OCI-LY3 (cell line): ENCODE measurements around the gene C12orf43.
"Not testable (repeated sequence)": the region's sequence is repeated elsewhere in the genome, so short reads cannot be mapped to it uniquely, and the experiment has no call there.

Experiments used
- H2AFZ ChIP-seq: fragments of 200-600, 300-600 bp; shearing (Covaris generic); 2 replicates; pipeline ENCODE4 v1.6.0; 2014; ENCODE audit warnings: antibody characterized with exemption, low read depth, low read length
- H3K27ac ChIP-seq: fragments of 200-600, 300-600 bp; sonication (generic); 2 replicates; pipeline ENCODE4 v1.5.1; 2014; ENCODE audit warnings: mild to moderate bottlenecking, low read length, moderate library complexity, mixed read lengths
- H3K27me3 ChIP-seq: fragments of 200-600, 300-600 bp; sonication (generic); 2 replicates; pipeline ENCODE4 v1.6.1; 2014; ENCODE audit warnings: low read depth, low read length, mixed read lengths
- H3K36me3 ChIP-seq: fragments of 200-600, 300-600 bp; sonication (generic); replicated peaks from 2 replicates; pipeline ENCODE3; 2014; ENCODE audit warnings: low read depth, low read length, mixed read lengths
- H3K4me1 ChIP-seq: fragments of 300-600, 200-600 bp; sonication (generic); 2 replicates; pipeline ENCODE4 v1.6.1; 2014; ENCODE audit warnings: low read length, mixed read lengths
- H3K4me2 ChIP-seq: fragments of 200-600, 300-600 bp; sonication (generic); 2 replicates; pipeline ENCODE4 v1.6.1; 2014; ENCODE audit warnings: low read length, mixed read lengths
- H3K4me3 ChIP-seq: fragments of 300-600, 200-600 bp; sonication (generic); 2 replicates; pipeline ENCODE4 v1.5.1; 2014; ENCODE audit warnings: antibody characterized with exemption, mild to moderate bottlenecking, low read length, moderate library complexity
- H3K79me2 ChIP-seq: fragments of 300-600, 200-600 bp; shearing (Covaris generic); 2 replicates; pipeline ENCODE4 v1.6.1; 2014; ENCODE audit warnings: mild to moderate bottlenecking, low read length, mixed read lengths
- H3K9ac ChIP-seq: fragments of 300-600, 200-600 bp; shearing (Covaris generic); 2 replicates; pipeline ENCODE4 v1.6.0; 2014; ENCODE audit warnings: mild to moderate bottlenecking, low read length, moderate library complexity
- H3K9me3 ChIP-seq: fragments of 200-600, 300-600 bp; shearing (Covaris generic); 2 replicates; pipeline ENCODE4 v1.6.1; 2014; ENCODE audit warnings: low read length, mixed read lengths; ENCODE audit not compliant: insufficient read depth
- H4K20me1 ChIP-seq: fragments of 200-600, 300-600 bp; sonication (generic); 2 replicates; pipeline ENCODE4 v1.6.1; 2016; ENCODE audit warnings: low read length, mixed read lengths; ENCODE audit not compliant: insufficient read depth
- EZH2phosphoT487 ChIP-seq: fragments of 200-600 bp; shearing (Covaris generic); IDR thresholded peaks from 2 replicates; pipeline ENCODE4 v1.6.1; 2018; ENCODE audit warnings: antibody characterized with exemption, mixed run types, low read depth
- TF ChIP-seq, protein P1 (sequence below): fragments of 200-600, 300-600 bp; sonication (generic); IDR thresholded peaks from 2 replicates; pipeline ENCODE4 v1.5.1; 2014; ENCODE audit warnings: antibody characterized with exemption, low read length, low read depth

The C12orf43 gene, protein sequence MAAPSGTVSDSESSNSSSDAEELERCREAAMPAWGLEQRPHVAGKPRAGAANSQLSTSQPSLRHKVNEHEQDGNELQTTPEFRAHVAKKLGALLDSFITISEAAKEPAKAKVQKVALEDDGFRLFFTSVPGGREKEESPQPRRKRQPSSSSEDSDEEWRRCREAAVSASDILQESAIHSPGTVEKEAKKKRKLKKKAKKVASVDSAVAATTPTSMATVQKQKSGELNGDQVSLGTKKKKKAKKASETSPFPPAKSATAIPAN

DNA sequence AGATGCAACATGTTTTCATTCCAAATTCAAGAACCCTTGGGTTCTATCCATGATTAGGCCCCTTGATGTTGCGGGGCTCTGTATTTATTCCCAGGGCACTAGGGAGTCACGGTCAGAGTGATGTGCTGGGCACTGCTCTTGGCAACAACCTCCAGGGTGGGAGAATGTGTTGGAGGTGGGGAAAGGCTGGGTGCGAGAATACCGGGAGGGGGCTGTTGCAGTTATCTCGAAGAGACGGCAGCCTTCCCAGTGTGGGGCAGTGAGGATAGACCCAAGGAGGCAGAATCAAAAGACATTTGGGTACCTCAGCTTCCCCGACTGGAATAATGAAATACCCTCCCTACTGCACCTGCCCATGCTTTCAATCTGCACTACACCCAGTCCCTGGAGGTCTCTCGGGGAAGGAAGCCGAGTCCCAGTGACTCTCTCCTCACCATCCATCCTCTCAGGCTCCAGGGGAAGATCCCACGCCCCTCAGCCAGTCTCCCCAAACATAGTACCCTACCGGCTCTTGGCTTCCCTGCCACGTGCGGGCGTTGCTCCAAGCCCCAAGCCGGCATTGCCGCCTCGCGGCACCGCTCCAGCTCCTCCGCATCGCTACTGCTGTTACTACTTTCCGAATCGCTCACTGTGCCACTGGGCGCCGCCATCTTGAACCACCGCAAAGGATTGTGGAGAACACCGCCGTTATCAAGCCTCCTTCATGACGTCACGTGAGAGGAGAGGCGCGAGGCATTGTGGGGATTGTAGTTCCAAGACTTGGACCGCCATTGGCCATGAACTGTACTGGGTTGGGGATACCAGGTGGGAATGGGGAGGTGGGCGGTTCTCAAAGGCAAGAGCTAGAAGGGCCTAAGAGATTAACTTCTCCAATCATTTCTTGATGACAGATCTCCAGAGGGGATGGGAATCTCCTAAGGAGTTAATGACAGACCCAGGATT lies at the start of gene C12orf43:
C12orf43 (minus strand) TSS at position 663 of the 942 bp plus-strand sequence; CDS start at position 650, 13 bp downstream.
- H3K9ac ChIP-seq: peak within 1 kb of the TSS; percentile 72
- no peaks in the 10 kb centered on the region for H3K27me3 ChIP-seq
- peaks cover 10% of the 10 kb centered on the region for H3K36me3 ChIP-seq
- H3K9me3 ChIP-seq: no peaks in the 10 kb centered on the region
- H3K4me3 ChIP-seq: peak within 1 kb of the TSS; percentile 96
- no peaks in the 10 kb centered on the region for H4K20me1 ChIP-seq
- H3K4me2 ChIP-seq: peak within 1 kb of the TSS; percentile 98
- H3K79me2 ChIP-seq: peaks cover 17% of the 10 kb centered on the region
- peaks cover 8% of the 10 kb centered on the region for H3K4me1 ChIP-seq
- H3K27ac ChIP-seq: peak within 1 kb of the TSS; percentile 45; the same call in 1 of the 2 replicates
- no peak for TF ChIP-seq EZH2phosphoT487
- TF ChIP-seq, protein P1, sequence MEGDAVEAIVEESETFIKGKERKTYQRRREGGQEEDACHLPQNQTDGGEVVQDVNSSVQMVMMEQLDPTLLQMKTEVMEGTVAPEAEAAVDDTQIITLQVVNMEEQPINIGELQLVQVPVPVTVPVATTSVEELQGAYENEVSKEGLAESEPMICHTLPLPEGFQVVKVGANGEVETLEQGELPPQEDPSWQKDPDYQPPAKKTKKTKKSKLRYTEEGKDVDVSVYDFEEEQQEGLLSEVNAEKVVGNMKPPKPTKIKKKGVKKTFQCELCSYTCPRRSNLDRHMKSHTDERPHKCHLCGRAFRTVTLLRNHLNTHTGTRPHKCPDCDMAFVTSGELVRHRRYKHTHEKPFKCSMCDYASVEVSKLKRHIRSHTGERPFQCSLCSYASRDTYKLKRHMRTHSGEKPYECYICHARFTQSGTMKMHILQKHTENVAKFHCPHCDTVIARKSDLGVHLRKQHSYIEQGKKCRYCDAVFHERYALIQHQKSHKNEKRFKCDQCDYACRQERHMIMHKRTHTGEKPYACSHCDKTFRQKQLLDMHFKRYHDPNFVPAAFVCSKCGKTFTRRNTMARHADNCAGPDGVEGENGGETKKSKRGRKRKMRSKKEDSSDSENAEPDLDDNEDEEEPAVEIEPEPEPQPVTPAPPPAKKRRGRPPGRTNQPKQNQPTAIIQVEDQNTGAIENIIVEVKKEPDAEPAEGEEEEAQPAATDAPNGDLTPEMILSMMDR: no peak
- peak within 1 kb of the TSS; percentile 100 for H2AFZ ChIP-seq

DNA sequence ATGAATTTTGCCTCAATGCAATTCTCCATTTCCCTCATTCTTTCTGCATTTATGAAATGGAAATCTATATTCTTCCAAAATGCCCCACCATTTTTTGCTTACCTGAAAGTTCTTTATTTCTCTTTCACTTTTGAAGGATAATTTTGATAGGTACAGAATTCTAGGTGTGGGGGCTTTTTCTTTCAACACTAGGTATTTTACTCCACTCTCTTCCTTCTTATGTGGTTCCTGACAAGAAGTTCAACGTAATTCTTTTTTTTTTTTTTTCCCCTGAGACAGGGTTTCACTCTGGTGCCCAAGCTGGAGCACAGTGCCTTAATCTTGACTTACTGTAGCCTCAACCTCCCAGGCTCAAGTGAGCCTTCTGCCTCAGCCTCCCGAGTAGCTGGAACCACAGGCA lies 49.1 kb upstream of the C12orf43 start:
- H3K79me2 ChIP-seq: no peaks in the 10 kb centered on the region

DNA sequence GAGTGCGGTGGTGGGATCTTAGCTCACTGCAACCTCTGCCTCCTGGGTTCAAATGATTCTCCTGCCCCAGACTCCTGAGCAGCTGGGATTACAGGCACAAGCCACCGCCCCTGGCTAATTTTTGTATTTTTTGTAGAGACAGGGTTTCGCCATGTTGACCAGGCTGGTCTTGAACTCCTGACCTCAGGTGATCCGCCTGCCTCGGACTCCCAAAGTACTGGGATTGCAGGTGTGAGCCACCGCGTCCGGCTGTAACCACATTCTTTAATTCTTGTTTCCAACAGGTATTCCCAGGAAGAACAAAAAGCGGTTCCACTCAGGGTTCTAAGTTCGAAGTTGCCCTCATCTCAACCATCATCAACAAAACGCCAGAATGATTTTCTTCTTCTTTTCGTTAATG lies 48.3 kb upstream of the C12orf43 start:
- not testable (repeated sequence) for H2AFZ ChIP-seq, H3K36me3 ChIP-seq, H3K4me1 ChIP-seq

More for the DNA sequence above, 49.1 kb upstream of the C12orf43 start:
- H3K4me2 ChIP-seq: no peak overlapping the region
- H2AFZ ChIP-seq: no peak overlapping the region
- no peaks in the 10 kb centered on the region for H3K9me3 ChIP-seq
- H3K4me3 ChIP-seq: no peak overlapping the region
- no peak overlapping the region for H3K27ac ChIP-seq
- H3K4me1 ChIP-seq: peaks cover 2% of the 10 kb centered on the region
- no peaks in the 10 kb centered on the region for H4K20me1 ChIP-seq
- TF ChIP-seq, protein P1: no peak
- TF ChIP-seq EZH2phosphoT487: no peak
- H3K36me3 ChIP-seq: no peaks in the 10 kb centered on the region
- peaks cover 2% of the 10 kb centered on the region; the same call in 1 of the 2 replicates for H3K27me3 ChIP-seq
- H3K9ac ChIP-seq: no peak overlapping the region

DNA sequence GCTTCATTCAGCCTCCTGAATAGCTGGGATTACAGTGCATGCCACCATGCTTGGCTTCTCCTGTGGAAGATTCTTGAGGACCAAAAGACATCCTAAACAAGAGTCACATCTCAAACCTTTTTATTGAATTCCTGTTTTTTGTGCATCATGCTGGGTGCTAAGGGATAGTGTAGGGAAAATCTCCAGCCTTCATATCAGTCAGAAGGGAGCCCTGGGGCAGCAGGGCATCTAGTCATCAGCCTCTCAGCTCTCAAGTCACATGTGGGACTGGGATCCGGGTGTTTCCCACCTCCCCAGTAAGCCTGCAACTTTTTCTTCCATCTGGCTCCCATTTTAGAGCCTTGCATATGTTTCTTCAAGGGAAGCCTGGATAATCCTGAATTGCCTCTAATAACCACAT lies 47.8 kb upstream of the C12orf43 start:
- no peaks in the 10 kb centered on the region for H4K20me1 ChIP-seq
- no peak overlapping the region for H2AFZ ChIP-seq
- TF ChIP-seq, protein P1: no peak
- no peak for TF ChIP-seq EZH2phosphoT487
- no peaks in the 10 kb centered on the region for H3K9me3 ChIP-seq
- H3K79me2 ChIP-seq: no peaks in the 10 kb centered on the region
- no peak overlapping the region for H3K9ac ChIP-seq
- H3K4me2 ChIP-seq: no peak overlapping the region
- no peak overlapping the region for H3K4me3 ChIP-seq
- peaks cover 12% of the 10 kb centered on the region for H3K4me1 ChIP-seq
- peaks cover under 1% of the 10 kb centered on the region; the same call in 1 of the 2 replicates for H3K27me3 ChIP-seq
- H3K27ac ChIP-seq: no peak overlapping the region
- H3K36me3 ChIP-seq: no peaks in the 10 kb centered on the region

More for the DNA sequence above, 48.3 kb upstream of the C12orf43 start:
- not testable (repeated sequence) for H3K27ac ChIP-seq, H3K79me2 ChIP-seq, H3K9ac ChIP-seq, H3K27me3 ChIP-seq, H3K4me3 ChIP-seq, H3K9me3 ChIP-seq, H3K4me2 ChIP-seq, H4K20me1 ChIP-seq
